ENCODE data around the gene MCM3.

MCM3 gene

GRCh38 chr6:52317211-52317610, 32.7 kb upstream of the MCM3 start:
- Histone ChIP-seq H3K36me3 (ENCODE audit: insufficient read depth, low read length) (no peaks in the 10 kb centered on the region), H2AFZ (ENCODE audit: low read length, unreplicated experiment) (no peak overlapping the region), H3K79me2 (ENCODE audit: control insufficient read depth, insufficient read depth, low read length, unreplicated experiment) (no peaks in the 10 kb centered on the region), H3K27ac (ENCODE audit: low read depth, low read length) (no peak overlapping the region), H3K4me1 (ENCODE audit: control insufficient read depth, insufficient read depth, low read length, unreplicated experiment) (peaks cover 16% of the 10 kb centered on the region), H3K27me3 (ENCODE audit: insufficient read depth, low read length) (no peaks in the 10 kb centered on the region), H3K4me3 (ENCODE audit: low read depth, low read length) (no peak overlapping the region)

DNA sequence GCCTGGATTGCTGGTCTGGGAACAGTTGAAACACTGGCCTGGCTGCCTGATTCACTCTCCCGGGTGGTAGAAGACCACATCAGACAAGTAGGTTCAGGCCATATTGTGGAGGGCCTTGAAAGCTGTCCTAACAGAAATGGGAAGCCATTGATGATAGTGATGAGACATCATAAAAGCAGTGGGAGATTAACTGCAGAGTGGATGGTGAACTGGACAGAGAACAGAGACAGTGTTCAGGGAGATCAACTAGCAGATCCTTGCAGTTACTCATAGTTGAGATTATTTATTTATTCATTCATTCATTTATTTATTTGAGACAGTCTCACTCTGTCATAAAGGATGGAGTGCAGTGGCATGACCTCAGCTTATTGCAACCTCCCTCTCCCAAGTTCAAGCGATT, 30.2 kb upstream of the MCM3 start:
- Histone ChIP-seq H3K79me2 (ENCODE audit: control insufficient read depth, insufficient read depth, low read length, unreplicated experiment) (no peaks in the 10 kb centered on the region), H3K27me3 (ENCODE audit: insufficient read depth, low read length) (no peaks in the 10 kb centered on the region), H3K27ac (ENCODE audit: low read depth, low read length) (no peak overlapping the region), H3K4me1 (ENCODE audit: control insufficient read depth, insufficient read depth, low read length, unreplicated experiment) (peaks cover 14% of the 10 kb centered on the region), H2AFZ (ENCODE audit: low read length, unreplicated experiment) (no peak overlapping the region), H3K4me3 (ENCODE audit: low read depth, low read length) (no peak overlapping the region), H3K36me3 (ENCODE audit: insufficient read depth, low read length) (no peaks in the 10 kb centered on the region)

DNA sequence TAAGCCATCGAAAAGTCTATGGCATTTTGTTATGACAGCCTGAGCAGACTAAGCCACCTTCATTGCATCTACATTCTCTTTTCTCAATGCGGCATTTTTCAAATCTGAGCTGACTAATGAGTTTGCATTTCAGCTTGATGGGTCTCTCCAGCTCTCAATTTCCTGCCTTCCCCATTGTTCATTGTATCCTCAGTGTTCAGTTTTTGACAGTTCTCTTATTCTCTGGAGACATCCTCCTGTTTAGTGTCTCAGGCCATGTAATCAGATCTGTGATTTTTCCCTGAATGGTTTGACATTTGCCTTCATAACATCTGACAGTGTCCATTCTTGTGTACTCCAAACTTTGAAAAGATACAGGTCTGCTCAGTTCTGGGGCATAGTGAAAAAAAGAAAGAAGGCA, 27.9 kb upstream of the MCM3 start:
- H2AFZ ChIP-seq (ENCODE audit: low read length, unreplicated experiment), result no peak overlapping the region

GRCh38 chr6:52310932-52311331, 26.4 kb upstream of the MCM3 start:
- no peaks in the 10 kb centered on the region for H3K27me3 ChIP-seq (ENCODE audit: insufficient read depth, low read length)
- peaks cover 6% of the 10 kb centered on the region for H3K4me1 ChIP-seq (ENCODE audit: control insufficient read depth, insufficient read depth, low read length, unreplicated experiment)
- no peak overlapping the region for H2AFZ ChIP-seq (ENCODE audit: low read length, unreplicated experiment)
- no peak overlapping the region for H3K27ac ChIP-seq (ENCODE audit: low read depth, low read length)
- no peaks in the 10 kb centered on the region for H3K36me3 ChIP-seq (ENCODE audit: insufficient read depth, low read length)
- H3K79me2 ChIP-seq (ENCODE audit: control insufficient read depth, insufficient read depth, low read length, unreplicated experiment), result no peaks in the 10 kb centered on the region
- H3K4me3 ChIP-seq (ENCODE audit: low read depth, low read length), result no peak overlapping the region

More for the DNA sequence above, 27.9 kb upstream of the MCM3 start:
- Histone ChIP-seq H3K27me3 (ENCODE audit: insufficient read depth, low read length) (no peaks in the 10 kb centered on the region), H3K36me3 (ENCODE audit: insufficient read depth, low read length) (no peaks in the 10 kb centered on the region), H3K4me3 (ENCODE audit: low read depth, low read length) (no peak overlapping the region), H3K27ac (ENCODE audit: low read depth, low read length) (no peak overlapping the region), H3K79me2 (ENCODE audit: control insufficient read depth, insufficient read depth, low read length, unreplicated experiment) (no peaks in the 10 kb centered on the region), H3K4me1 (ENCODE audit: control insufficient read depth, insufficient read depth, low read length, unreplicated experiment) (peaks cover 8% of the 10 kb centered on the region)

GRCh38 chr6:52307900-52308372, 23.4 kb upstream of the MCM3 start:
- Histone ChIP-seq H2AFZ (ENCODE audit: low read length, unreplicated experiment) (peak overlapping the region; percentile 59), H3K4me1 (ENCODE audit: control insufficient read depth, insufficient read depth, low read length, unreplicated experiment) (peaks cover 19% of the 10 kb centered on the region), H3K4me3 (ENCODE audit: low read depth, low read length) (no peak overlapping the region), H3K36me3 (ENCODE audit: insufficient read depth, low read length) (no peaks in the 10 kb centered on the region), H3K27me3 (ENCODE audit: insufficient read depth, low read length) (no peaks in the 10 kb centered on the region), H3K27ac (ENCODE audit: low read depth, low read length) (no peak overlapping the region), H3K79me2 (ENCODE audit: control insufficient read depth, insufficient read depth, low read length, unreplicated experiment) (no peaks in the 10 kb centered on the region)

DNA sequence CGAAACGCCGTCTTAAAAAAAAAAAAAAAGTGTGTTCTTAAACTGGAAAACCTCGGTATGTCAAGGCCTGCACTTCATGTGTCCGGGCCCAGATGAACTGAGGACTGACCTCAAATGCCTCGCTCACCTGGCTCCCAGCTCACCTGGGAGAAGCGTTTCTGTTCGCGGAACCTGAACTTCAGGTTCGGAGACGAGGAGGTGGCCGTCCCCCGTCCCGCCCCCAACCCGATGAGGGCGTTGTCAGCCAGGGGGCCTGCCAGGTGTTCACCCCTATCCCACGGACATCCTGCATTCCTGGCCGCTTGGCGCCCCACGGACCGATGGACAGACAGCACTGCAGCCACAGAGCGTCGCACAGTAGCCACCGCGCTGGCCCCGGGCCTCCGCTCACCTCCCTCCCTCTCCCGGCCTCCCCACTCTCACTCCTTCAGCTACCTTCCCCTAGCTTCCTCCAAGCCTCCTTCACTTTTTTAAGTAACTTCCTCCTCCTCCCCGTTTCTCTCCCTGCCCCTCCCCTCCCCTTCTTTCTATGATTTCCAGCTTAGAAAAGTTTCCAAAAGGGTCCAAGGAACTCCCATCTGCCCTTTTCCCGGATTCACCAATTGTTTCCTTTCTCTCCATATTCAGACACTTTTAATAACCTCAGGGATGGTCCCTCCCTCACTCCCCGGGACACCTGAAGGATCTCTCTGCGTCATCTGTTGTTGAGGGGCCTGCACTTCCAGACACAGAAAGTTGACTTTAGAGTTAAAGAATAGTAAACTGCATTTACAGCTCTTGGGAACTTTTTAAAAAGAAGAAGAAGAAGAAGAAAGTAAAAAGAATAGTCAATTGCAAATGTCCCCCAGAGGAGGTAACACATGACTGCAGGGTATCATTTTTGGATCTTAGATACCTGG, 22.7 kb upstream of the MCM3 start:
- no peak overlapping the region for H3K27ac ChIP-seq (ENCODE audit: low read depth, low read length)
- H3K79me2 ChIP-seq (ENCODE audit: control insufficient read depth, insufficient read depth, low read length, unreplicated experiment), result no peaks in the 10 kb centered on the region
- H2AFZ ChIP-seq (ENCODE audit: low read length, unreplicated experiment), result peak overlapping the region; percentile 59
- no peak overlapping the region for H3K4me3 ChIP-seq (ENCODE audit: low read depth, low read length)
- H3K36me3 ChIP-seq (ENCODE audit: insufficient read depth, low read length), result no peaks in the 10 kb centered on the region
- H3K4me1 ChIP-seq (ENCODE audit: control insufficient read depth, insufficient read depth, low read length, unreplicated experiment), result peaks cover 19% of the 10 kb centered on the region
- no peaks in the 10 kb centered on the region for H3K27me3 ChIP-seq (ENCODE audit: insufficient read depth, low read length)

DNA sequence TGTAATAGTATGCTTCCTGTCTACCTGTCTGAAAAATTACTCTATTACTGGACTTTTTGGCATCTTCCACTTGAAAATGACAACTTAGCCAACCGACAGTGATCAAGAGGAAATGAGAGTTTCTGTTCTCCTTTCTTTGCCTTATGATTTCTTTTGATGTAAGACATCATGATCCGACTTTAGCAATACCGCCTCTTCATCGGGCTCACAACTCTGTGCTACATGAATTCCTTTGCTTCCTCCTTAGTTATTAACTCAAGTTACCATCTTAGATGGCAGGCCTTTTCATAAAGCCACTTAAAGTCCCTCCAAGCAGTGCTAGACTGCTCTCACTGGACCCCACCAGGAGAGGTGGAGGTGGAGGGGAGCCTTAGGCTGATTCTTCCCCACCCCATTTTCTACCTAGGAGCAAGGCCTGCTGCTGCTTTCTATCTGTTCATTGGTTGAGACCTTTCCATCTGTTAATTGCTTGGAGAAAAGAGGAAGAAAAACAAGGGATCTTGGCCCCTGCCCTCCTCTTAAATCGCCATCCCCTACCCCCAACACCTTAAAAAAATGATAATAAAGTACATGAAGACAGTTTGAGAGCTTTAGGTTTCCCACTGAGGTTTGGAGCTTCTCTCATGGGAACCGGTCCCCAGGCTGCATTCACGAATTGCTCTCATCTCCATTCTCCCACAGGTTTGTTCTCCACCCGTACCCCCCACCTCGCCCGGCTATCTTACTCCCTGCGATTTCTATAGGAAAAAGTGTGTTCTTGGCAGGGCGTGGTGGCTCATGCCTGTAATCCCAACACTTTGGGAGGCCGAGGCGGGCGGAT, 21.6 kb upstream of the MCM3 start:
- Histone ChIP-seq H3K4me3 (ENCODE audit: low read depth, low read length) (no peak overlapping the region), H3K4me1 (ENCODE audit: control insufficient read depth, insufficient read depth, low read length, unreplicated experiment) (peaks cover 19% of the 10 kb centered on the region), H2AFZ (ENCODE audit: low read length, unreplicated experiment) (no peak overlapping the region), H3K27me3 (ENCODE audit: insufficient read depth, low read length) (no peaks in the 10 kb centered on the region), H3K36me3 (ENCODE audit: insufficient read depth, low read length) (no peaks in the 10 kb centered on the region), H3K79me2 (ENCODE audit: control insufficient read depth, insufficient read depth, low read length, unreplicated experiment) (no peaks in the 10 kb centered on the region), H3K27ac (ENCODE audit: low read depth, low read length) (no peak overlapping the region)

DNA sequence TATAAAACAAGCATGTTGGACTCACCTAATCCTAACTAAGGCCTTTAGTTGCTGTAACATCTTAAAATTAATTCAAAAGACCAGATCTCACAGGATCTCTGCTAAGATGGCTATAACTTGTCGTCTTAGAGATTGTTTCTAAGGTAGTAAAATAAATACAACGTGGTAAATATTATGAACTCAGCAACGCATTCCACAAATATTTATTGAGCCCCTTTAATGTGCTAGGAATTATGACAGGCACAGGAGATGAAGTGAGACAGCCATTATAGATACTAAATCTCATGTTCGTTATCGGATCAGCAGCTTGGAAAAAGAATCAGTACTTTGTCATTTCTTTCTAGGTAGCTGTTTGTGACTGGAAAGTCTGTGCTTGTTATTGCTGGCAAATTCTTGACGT, 20.9 kb upstream of the MCM3 start:
- Histone ChIP-seq H3K4me1 (ENCODE audit: control insufficient read depth, insufficient read depth, low read length, unreplicated experiment) (peaks cover 19% of the 10 kb centered on the region), H3K79me2 (ENCODE audit: control insufficient read depth, insufficient read depth, low read length, unreplicated experiment) (no peaks in the 10 kb centered on the region), H2AFZ (ENCODE audit: low read length, unreplicated experiment) (peak overlapping the region; percentile 93), H3K4me3 (ENCODE audit: low read depth, low read length) (peak overlapping the region; percentile 43), H3K36me3 (ENCODE audit: insufficient read depth, low read length) (no peaks in the 10 kb centered on the region), H3K27ac (ENCODE audit: low read depth, low read length) (no peak overlapping the region), H3K27me3 (ENCODE audit: insufficient read depth, low read length) (no peaks in the 10 kb centered on the region)

DNA sequence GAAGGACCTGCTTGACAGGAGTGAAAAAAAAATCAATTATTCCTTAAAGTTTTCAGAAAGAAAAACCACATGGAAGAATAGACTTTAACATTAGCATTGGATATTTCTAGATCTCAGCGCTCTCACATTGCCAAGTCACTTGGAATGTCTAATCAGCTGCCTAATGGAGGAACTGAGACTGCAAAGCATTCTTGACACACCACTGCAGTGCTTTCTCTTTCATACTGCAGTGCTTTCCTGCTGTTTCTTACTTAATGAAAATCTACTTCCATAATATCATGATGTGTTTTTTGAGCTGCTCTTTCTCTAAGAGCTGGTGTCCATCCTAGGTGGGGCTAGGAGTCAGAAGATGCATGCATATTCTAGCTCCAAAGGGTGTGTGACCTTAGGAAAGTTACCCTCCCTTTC, 20.4 kb upstream of the MCM3 start:
- Histone ChIP-seq H3K36me3 (ENCODE audit: insufficient read depth, low read length) (no peaks in the 10 kb centered on the region), H2AFZ (ENCODE audit: low read length, unreplicated experiment) (peak overlapping the region; percentile 93), H3K4me1 (ENCODE audit: control insufficient read depth, insufficient read depth, low read length, unreplicated experiment) (peaks cover 19% of the 10 kb centered on the region), H3K27ac (ENCODE audit: low read depth, low read length) (peak overlapping the region; percentile 5; the same call in 1 of the 2 replicates), H3K4me3 (ENCODE audit: low read depth, low read length) (peak overlapping the region; percentile 43), H3K79me2 (ENCODE audit: control insufficient read depth, insufficient read depth, low read length, unreplicated experiment) (no peaks in the 10 kb centered on the region), H3K27me3 (ENCODE audit: insufficient read depth, low read length) (no peaks in the 10 kb centered on the region)

- no peaks in the 10 kb centered on the region for H3K36me3 ChIP-seq (ENCODE audit: insufficient read depth, low read length)
- H2AFZ ChIP-seq (ENCODE audit: low read length, unreplicated experiment), result no peak overlapping the region
- H3K27me3 ChIP-seq (ENCODE audit: insufficient read depth, low read length), result no peaks in the 10 kb centered on the region
- peaks cover 19% of the 10 kb centered on the region for H3K4me1 ChIP-seq (ENCODE audit: control insufficient read depth, insufficient read depth, low read length, unreplicated experiment)
- H3K27ac ChIP-seq (ENCODE audit: low read depth, low read length), result no peak overlapping the region
- H3K4me3 ChIP-seq (ENCODE audit: low read depth, low read length), result no peak overlapping the region
- no peaks in the 10 kb centered on the region for H3K79me2 ChIP-seq (ENCODE audit: control insufficient read depth, insufficient read depth, low read length, unreplicated experiment)
Measured at GRCh38 chr6:52303178-52303577, 18.6 kb upstream of the MCM3 start.
